HG03439 (cell line): ENCODE data around the gene DDR2.

Experiments used
- ATAC-seq: cut with Tn5 transposase; IDR thresholded peaks from one replicate; pipeline ENCODE4 v1.9.1; 2021; ENCODE audit warnings: mild to moderate bottlenecking, moderate library complexity; ENCODE audit not compliant: unreplicated experiment

The DDR2 gene

GRCh38 chr1:162629077-162629627 lies 3.1 kb upstream of the DDR2 start:
- no peak for ATAC-seq

GRCh38 chr1:162629651-162630050 lies 2.6 kb upstream of the DDR2 start:
- ATAC-seq: no peak

- ATAC-seq: no peak
Observed at GRCh38 chr1:162631546-162632191, 595 bp upstream of the DDR2 start.

GRCh38 chr1:162632698-162633080 lies 425 bp downstream of the DDR2 start:
- ATAC-seq: no peak

- no peak for ATAC-seq
Observed at GRCh38 chr1:162633081-162633762, 958 bp downstream of the DDR2 start.

GRCh38 chr1:162635418-162635817 lies 3.2 kb downstream of the DDR2 start:
- ATAC-seq: no peak

- no peak for ATAC-seq
Observed at GRCh38 chr1:162639718-162640117, 7.5 kb downstream of the DDR2 start.

- ATAC-seq: no peak
Observed at GRCh38 chr1:162641114-162641513, 8.8 kb downstream of the DDR2 start.

- no peak for ATAC-seq
Observed at GRCh38 chr1:162644986-162645314, 12.7 kb downstream of the DDR2 start.

- ATAC-seq: no peak
Observed at GRCh38 chr1:162645666-162646065, 13.4 kb downstream of the DDR2 start.

GRCh38 chr1:162649583-162649982 lies 17.3 kb downstream of the DDR2 start:
- ATAC-seq: no peak

GRCh38 chr1:162654915-162655620 lies 22.8 kb downstream of the DDR2 start:
- ATAC-seq: no peak

- ATAC-seq: no peak
Observed at GRCh38 chr1:162656266-162656665, 24.0 kb downstream of the DDR2 start.

GRCh38 chr1:162660574-162660973 lies 28.3 kb downstream of the DDR2 start:
- ATAC-seq: no peak

- no peak for ATAC-seq
Observed at GRCh38 chr1:162661336-162661735, 29.1 kb downstream of the DDR2 start.

- ATAC-seq: no peak
Observed at GRCh38 chr1:162662013-162662412, 29.7 kb downstream of the DDR2 start.

GRCh38 chr1:162663086-162663485 lies 30.8 kb downstream of the DDR2 start:
- ATAC-seq: no peak

GRCh38 chr1:162663589-162664106 lies 31.4 kb downstream of the DDR2 start:
- no peak for ATAC-seq

GRCh38 chr1:162666006-162666645 lies 33.9 kb downstream of the DDR2 start:
- ATAC-seq: no peak

GRCh38 chr1:162667381-162668080 lies 35.3 kb downstream of the DDR2 start:
- no peak for ATAC-seq
